DMS153 (cell line): ENCODE results near the gene L3MBTL4.

ENCODE experiments used
- DNase-seq: peaks from one replicate; lab custom pipeline; 2025; lab: John Stamatoyannopoulos, UW

L3MBTL4 gene

DNA sequence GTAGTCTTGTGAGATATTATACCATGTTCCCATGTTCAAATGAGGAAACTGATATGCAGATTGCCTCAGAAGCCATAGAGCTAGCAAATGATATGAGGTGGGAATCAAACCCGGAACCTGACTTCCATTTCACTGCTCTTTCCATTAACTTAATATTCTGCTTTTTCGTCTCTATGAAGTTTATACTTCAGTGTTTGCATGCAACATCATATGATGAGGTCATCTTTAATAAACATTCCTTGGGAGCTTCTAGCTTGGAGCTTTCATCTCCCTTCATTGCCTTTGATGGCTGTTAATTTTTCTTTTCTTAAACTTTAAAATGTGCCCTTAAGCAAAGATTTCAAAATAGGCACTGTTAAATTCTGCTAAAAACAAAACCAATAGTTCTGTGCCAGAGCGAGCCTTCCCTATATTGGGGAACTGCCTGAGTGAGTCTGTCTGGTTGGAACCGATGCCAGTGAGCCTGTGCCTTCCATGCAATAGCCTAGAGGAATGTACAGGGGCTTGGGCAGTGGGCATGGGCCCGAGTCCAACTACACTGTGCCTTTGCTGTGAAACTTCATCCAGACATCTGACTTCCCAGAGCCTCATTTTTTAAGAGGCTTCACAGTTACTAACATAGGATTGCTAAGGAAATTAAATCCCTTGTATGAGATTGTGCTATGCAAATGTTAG, 428.3 kb downstream of the L3MBTL4 start:
- DNase-seq, result no peak

DNA sequence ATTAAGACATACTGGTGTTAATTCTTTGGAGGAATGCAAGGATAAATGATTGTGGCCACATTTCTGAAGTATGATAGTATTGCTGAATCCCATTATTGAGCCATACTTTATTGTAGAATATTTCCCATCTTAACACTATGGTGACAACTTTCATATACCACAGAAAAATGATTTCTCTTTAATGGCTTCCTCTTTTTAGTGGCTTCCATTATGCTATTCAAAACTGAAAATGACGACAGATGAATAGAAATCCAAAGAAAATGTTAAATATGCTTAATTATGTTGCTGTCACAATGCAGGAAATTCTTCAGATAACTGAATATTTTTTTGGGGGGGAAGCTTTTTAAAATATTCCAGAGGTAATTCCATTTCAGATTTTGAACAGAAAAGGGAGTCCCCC, 430.5 kb downstream of the L3MBTL4 start:
- DNase-seq, result no peak

DNA sequence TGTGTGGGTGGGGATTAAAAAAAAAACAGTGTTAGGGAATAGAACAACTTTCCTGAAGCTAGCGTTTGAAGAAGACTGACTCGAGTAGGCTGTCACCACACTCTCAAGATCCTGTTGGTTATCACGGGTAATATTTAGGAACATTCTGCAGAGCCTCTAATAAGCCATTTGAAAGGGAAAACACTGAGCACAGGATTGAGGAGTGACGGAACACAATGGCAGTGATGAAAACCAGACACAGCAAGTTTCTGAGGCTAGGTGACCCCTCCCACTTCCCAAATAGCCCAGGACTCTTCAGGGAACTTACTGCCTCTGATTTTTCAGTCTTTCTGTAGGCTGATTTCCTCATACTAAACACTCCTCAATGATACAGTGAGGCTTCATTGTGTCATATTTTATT, 431.2 kb downstream of the L3MBTL4 start:
- no peak for DNase-seq

DNA sequence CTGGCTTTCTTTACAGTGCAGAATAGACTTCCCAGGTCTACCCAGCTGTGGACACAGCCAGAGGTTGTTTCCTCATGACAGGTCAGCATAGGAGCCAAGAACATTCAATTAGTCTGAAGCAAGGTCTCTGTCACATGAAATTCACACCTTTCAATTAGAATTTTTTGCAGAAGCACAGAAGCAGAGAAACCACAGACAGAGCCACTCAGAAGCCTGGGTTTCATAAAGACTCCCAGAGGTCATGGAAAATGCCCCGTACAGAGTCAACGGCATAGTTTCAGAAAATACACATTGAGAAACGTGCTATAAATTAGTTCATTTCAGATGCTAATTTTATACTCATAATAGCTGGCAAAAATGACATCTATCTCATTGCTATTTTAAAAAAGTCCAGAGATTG, 432.4 kb downstream of the L3MBTL4 start:
- no peak for DNase-seq

DNA sequence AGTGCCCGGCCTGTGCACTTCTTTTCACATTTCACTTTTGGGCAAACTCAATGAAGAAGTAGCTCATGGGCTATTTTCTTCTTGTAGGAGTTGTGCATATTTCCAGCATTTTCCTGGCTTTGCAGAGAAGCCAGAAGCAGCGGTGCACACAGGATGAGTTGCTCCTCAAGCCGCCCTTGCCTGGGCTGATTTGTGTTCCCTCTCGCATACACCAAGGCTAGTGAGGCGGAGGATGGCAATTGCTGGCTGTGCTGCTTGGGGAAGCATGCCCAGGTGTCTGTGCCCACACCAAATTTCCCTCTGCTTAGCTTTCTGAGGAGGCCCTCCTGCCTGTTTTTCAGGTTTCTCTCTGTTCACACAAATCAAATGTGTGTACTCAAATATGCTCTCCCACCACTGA, 434.0 kb downstream of the L3MBTL4 start:
- DNase-seq, result no peak

DNA sequence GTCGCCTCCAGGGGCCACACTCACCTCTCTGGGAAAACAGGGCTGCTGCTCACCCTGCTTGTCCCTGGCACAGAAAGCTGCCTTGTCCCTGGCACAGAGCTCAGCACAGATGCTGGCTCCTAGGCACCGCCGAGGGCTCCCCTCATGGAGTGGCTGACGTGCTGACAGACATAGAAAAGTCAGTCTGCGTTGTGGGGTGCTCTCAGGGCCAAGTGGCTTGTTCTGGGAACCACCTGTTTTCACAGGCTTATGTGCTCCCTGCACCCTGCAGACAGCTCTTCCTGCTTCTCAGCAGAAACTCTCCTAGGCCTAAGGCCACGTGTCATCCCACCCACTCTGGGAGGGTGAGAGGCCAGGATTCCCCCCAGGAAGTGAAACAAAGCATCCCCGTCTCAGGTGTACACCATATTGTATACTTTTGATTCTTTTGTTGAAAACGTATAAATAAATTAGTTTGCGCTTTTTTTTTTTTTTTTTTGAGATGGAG, 434.7 kb downstream of the L3MBTL4 start:
- DNase-seq, result no peak

DNA sequence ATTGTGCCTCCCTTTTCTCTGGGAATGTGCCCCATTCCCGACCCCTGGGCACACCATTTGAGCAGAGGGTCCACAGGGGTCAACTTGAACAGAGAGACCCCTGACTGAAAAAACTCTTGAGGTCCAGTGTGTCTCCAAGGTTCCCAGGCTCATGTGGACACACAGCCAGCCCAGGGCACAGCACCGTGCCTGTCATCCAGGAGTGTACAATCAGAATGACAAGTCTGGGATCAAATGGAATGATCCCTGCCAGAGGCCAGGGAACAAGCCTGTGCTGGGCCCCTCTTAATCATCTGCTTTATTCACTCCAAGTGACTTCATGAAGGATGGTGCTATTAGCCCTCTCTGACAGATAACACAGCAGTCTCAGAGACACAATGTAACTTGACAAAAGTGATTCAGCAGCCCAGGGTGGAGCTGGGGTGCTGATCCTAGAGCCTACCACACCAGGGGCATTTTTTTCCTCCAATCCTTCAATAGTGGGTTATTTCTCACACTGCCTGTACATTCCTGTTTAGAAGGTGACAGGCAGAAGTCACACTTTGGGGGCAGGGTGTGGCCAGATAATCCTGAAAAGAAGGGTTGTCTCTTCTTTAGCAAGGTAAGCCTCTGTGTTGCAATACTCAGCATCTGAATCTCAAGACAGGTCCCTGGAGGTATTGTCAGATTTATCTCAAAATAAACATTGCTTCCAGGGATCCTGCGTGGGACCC, 435.4 kb downstream of the L3MBTL4 start:
- DNase-seq, result no peak

DNA sequence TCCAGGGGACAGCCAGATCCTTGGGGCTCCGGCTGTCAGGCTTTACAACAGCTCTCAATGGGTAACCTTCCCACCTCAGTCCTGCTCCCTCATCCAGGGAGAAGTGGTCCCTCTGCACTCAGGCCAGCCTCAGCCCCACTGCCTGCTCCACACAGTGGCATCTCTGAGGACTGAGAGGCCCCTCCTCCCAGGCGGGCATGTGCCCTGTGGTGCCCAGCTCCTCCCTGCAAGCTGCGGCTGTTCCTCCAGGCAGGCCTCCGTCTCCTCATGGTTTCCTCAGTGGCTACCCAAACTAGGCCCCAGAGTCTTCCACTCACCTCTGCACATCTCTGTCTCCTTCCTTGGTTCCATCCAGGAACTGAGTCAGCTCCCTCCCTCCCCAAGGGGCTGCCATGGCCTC, 437.7 kb downstream of the L3MBTL4 start:
- DNase-seq, result no peak

DNA sequence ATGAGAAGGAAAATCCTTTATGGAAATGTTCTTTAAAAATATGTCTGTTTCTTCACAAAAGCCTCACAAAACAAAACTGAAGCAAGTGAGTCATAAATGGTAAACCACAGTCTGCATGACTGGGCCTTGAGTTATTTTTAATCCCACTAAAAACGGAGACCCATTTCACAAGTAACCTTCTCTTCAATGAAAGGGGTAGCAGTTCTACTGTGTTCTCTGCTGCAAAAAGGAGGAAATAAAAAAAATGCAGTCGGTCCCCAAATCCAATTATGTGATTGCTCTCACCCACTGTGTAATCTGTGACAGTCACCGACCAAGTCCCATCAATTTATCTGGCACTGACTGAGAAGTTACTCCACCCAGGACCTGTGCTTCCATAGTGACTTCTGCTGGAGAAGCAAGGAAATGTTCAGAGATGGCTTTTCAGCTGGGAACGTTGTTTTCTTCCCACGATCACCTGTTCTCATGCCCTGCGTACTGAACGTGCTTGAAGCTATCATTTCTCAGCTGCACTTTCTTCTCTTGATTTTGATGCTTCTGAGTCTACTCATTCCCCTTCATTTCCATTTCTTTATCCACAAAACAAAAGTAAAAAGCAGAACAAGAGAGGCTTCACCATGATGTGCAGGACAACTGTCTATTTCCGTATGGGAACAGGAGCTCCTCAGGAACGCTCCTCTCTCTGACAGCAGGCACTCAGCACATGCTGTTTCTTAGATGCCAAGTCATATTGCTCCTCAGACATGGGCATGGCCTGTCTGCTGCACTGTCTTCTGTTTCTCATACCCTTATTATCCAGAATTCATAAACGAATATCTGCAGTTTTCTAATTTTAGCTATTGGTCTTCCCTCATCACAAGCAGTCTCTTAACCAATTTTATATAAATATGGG, 439.4 kb downstream of the L3MBTL4 start:
- DNase-seq, result no peak

DNA sequence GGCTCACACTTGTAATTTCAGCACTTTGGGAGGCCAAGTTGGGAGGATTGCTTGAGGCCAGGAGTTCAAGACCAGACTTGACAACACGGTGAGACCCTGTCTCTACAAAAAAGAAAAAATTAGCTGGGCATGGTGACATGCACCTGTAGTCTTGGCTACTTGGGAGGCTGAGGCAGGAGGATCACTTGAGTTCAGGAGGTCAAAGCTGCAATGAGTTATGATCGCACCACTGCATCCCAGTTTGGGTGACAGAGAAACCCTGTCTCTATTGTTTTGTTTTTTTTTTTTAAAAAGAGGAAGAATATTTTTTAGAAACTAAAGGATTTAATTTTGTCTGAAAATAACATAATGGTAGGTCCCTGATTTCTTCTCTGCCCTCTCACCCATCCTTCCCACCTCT, 440.0 kb downstream of the L3MBTL4 start:
- DNase-seq, result no peak

DNA sequence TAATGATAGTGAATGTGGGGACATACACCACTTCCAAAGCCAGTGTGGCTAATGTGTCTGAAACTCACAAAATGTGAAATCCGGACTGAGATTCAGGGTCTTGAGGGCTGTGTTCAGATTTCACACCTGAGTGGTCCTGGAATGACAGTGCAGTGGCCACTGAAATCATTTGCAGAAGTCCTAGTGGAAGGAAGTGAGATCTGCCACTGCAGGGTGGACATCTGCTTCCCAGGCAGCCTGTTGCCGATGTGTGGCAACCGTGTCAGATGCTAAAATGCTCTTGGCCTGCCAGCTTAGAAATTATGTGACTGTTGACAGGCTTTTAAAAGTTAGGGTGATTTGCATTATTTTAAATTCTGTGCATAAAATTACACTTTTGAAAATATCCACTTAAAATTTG, 441.6 kb downstream of the L3MBTL4 start:
- no peak for DNase-seq

DNA sequence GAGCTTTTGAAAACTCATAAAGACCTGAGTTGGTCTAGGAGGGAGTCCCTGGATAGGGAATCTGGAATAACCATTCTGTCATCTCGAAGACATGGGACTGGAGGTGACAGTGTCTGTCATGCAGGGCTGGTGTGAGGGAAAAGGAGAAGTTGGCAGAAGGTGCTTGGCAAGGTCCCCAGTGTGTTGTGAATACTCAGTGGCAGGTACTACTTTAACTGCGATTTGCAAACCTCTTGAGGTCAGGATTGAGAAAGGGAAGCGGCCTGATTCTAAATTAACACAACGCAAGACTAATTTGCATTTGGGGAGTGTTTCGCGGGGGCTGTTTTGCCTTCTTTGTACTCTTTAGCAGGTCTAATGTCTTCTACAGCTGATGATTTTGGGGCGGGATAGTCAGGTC, 442.4 kb downstream of the L3MBTL4 start:
- no peak for DNase-seq

DNA sequence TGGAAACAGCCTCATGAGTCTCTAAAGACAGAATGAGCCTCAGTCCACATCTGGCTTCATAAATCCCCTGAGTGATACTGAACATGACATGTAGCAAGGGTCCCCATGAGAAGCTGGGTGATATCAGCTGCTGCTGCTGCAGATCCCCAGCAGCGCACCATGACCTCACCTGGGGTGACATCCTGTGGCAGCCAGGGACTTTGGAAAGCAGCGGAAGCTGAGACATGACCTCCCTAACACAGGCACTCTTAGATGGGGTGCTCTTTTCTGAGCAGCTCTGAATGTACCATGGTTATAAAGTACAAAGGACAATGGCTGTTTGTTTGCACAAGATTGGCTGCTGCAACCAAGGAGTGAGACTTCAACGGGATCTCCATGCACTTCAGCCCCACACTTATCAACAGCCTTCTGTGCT, 444.7 kb downstream of the L3MBTL4 start:
- no peak for DNase-seq

DNA sequence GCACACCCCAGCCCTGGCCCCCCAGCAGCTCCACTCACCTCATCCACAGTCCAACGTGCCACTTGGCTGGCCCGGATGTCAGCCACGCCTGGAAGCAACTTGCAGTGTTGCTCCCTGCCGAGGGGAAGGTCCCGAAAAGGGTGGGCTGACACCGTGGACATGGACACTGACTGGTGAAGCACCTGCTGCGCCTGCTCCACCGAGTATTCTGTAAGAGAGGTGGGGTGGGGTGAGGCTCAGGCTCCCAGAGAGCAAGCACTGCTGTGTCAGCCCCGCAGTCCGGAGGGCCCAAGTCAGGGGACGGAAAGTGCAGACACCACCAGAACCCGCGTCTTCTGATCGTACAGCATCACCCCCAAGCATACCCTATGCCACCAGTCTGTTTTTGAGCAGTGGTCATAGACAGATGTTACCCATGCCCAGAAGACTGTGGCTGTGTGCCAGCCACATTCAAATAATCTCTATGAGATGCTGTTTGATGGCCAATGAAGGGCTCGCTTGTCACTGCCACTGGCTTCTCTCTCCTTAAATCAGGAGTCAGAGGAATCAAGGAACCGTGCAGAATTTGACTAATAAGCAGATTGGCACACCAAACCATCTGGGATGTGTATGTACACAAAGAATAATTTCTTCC, 445.2 kb downstream of the L3MBTL4 start:
- no peak for DNase-seq

DNA sequence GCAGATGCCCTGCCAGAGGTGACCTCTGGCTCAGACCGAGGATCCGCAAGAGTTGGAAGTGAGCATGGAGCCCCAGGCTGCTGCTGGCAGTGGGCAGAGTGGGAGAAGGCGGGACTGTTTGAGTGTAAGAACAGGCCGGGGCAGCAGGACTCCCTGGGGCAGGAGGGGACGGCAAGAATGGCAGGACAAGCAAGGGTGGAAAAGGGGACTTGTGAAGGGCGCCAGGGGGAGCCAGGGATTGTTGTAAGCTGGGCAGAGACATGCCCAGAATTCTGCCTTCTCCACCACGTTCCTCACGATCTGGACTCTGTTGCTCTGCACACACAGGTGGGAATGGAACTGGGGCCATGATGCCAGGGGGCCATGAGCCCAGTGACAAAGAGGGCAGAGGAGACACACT, 447.0 kb downstream of the L3MBTL4 start:
- DNase-seq, result no peak

DNA sequence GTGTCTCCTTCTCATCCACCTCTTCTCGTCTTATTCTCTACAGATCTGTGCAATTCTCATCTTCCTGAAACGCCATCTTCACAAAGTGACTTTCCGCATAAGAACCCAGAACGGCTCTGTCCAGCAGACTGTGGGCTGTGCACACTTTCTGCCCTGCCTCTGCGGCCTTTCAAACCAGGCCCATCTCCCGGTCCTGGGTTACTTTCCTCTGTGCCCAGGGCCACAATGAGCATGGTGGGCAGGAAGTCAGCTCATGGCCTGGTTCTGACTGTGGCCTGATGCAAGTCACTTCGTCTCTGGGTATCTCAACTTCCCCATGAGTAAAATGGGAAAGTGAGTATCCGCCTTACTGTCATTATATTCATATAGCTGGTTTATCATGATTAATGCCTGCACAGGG, 447.7 kb downstream of the L3MBTL4 start:
- DNase-seq, result no peak

DNA sequence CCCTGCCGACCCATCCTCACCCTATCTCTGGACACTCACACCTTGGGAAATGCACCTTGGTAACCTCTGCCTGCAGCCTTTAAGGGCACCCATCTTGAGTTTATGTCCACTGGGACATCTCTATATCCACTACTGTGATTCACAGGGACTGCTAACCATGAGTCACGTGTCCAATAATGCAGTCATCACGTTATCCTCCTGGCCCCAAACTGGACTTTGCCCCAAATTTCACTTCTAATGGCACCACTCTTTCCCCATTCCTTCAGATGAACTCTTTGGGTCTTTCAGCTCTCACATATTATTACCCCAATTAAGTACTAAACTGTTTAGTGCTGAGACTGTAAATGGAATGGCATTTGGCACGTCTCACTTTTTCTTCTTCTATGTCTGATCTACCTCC, 448.2 kb downstream of the L3MBTL4 start:
- no peak for DNase-seq

DNA sequence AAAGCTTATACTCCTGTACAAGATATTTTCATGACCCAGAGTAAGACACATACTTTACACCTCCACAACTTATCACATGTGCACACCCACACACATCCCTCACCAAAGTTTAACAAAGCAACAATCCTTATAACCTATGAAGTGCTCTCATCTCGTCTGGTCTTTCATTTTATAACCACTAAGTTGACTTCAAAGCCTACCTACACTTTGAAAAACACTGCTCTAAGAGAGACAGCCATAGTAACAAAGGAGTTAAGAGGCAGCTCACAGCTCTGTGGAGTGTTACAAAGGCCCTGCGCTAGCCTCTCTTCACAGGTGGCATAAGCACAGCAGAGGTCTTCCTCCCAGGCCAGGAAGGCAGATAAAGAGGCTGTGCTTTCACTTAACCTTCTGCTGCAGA, 449.7 kb downstream of the L3MBTL4 start:
- DNase-seq, result no peak

DNA sequence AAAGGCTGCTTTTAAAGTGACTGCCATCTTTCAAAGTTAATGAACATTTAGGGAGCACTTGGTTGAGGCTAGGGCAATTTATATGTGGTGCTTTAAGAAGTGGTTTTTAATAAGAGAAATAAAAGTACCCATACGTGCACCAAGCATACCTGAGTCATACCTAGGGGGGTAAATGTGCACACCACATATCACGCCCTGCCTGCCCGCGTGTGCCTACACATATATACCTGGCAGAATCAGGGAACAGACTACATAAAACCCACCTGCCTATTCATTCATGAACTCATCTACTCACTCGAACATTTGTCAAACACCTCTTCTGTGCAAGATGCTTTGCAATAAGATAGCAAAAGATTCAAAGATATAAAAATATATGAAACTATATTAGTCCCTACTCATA, 450.1 kb downstream of the L3MBTL4 start:
- DNase-seq, result no peak

DNA sequence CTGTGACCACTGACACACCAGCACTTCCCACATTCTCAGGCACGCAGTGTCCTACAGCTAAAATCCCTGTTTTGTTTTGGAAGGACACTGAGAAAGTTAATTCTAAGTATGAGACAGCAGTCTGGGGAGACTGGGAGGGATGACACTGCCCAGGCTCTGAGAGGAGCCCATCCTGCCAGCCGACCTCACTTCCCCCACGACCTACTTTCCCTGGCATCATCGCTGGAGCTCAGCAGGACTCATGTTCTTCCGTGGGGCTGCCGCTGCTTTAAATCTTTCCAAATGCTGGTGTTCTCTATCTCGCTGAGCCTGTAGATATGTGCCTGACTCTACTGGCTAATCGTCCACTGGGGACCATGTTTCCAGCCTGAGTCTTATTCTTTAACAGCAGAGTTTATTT, 450.6 kb downstream of the L3MBTL4 start:
- DNase-seq, result no peak

DNA sequence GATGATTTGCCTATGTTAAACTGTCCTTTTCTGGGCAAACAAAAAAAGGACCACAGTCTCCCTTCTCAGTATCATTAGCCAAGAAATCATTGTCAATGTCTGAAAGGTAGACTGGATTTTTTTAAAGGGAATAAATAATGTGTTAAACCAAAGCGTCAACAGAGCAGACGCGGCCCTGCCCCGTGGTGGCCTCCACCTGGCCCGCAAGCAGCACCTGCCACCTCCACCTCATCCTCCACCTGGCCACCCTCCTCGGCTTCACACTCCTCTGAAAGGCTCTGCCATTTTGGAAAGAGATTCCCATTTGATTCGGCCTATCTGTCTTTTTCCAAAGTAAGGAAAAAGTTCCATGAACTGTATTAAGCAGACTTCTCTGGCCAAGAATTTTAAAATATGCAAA, 451.4 kb downstream of the L3MBTL4 start:
- no peak for DNase-seq

DNA sequence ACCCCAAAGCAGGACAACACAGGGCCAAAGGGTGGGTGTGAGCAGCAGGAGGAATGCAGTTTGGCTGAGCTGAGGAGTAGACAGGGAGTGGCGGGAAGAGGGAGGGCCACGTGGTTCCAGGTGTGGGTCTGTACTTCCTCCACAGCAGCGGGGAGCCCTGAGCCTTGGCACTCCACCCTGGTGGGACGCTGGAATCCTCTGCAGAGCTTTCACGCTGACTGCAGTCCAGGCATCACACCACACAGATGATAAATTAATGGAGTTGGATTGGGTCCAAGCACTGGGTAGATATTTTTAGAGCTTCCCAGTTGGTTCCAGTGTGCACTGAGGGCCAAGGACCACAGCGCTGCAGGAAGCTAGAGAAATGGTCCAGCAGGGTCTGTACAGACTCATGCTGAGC, 452.3 kb downstream of the L3MBTL4 start:
- no peak for DNase-seq

DNA sequence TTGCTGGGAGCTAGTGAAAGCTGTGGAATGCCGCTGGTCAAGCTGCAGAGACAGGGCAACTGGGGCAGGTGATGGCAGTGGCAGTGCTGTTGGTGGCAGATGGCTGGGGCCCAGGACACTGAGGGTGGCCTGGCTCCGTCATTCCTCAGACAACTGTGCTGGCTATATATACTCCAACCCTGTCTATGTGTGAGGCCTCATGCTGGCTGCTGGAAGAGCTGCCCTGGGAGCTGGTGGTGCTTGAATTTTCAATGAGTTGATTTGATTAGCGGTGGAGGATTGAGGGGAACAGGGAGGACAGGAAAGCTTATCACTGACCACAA, 452.9 kb downstream of the L3MBTL4 start:
- DNase-seq, result no peak
